HepG2 (cell line): ENCODE measurements around the gene PLCB1. TPM values are rescaled to one million over a fixed set of nuclear protein-coding genes. Genes with fewer than 3 reads are reported as not detected.

ENCODE experiments used
- ATM ChIP-seq: fragments of 450-650 bp; IDR thresholded peaks from 2 replicates; pipeline ENCODE4 v1.7.1; 2017; ENCODE audit warnings: mild to moderate bottlenecking, borderline replicate concordance
- BCL6 ChIP-seq: IDR thresholded peaks from 2 replicates; pipeline ENCODE4 v1.6.1; 2016; ENCODE audit warnings: missing genetic modification reagents, missing compliant biosample characterization
- CREM ChIP-seq, 2 experiments: sonication (generic) in 1 of 2; formaldehyde crosslinking in 1 of 2; IDR thresholded peaks; 2 replicates each; pipeline versions ENCODE4 v1.4.0 to v1.6.1; 2016 to 2020; ENCODE audit warnings: antibody characterized with exemption in 1 of 2, mild to moderate bottlenecking in 1 of 2, missing genetic modification reagents in 1 of 2
- DPF2 ChIP-seq: sonication (generic); formaldehyde crosslinking; IDR thresholded peaks from 2 replicates; pipeline ENCODE4 v1.4.0; 2020; ENCODE audit warnings: mild to moderate bottlenecking, low read depth, missing genetic modification reagents, borderline replicate concordance
- EHMT2 ChIP-seq: fragments of 200-600 bp; sonication (generic); IDR thresholded peaks from 2 replicates; pipeline ENCODE4 v1.7.0; 2017; ENCODE audit warnings: antibody characterized with exemption, low read depth, low read length, borderline replicate concordance
- ESRRA ChIP-seq: sonication (generic); formaldehyde crosslinking; IDR thresholded peaks from 2 replicates; pipeline ENCODE4 v1.5.1; 2020; ENCODE audit warnings: mild to moderate bottlenecking, low read depth, missing genetic modification reagents
- FOXA3 ChIP-seq: IDR thresholded peaks from 2 replicates; pipeline ENCODE4 v1.6.1; 2016; ENCODE audit warnings: missing genetic modification reagents, missing compliant biosample characterization
- GATAD2A ChIP-seq: IDR thresholded peaks from 2 replicates; pipeline ENCODE4 v1.6.1; 2016
- GZF1 ChIP-seq: sonication (generic); formaldehyde crosslinking; IDR thresholded peaks from 2 replicates; pipeline ENCODE4 v1.5.1; 2020; ENCODE audit warnings: mild to moderate bottlenecking, missing genetic modification reagents
- HNF4A ChIP-seq: sonication (generic); formaldehyde crosslinking; IDR thresholded peaks from 2 replicates; pipeline ENCODE4 v1.4.0; 2020; ENCODE audit warnings: missing genetic modification reagents
- HOXA3 ChIP-seq: sonication (generic); formaldehyde crosslinking; IDR thresholded peaks from 2 replicates; pipeline ENCODE4 v1.5.0; 2020; ENCODE audit warnings: missing genetic modification reagents
- JUND ChIP-seq: sonication (generic); formaldehyde crosslinking; IDR thresholded peaks from 2 replicates; pipeline ENCODE4 v1.8.0; 2022; ENCODE audit warnings: mild to moderate bottlenecking, missing genetic modification reagents
- KAT8 ChIP-seq: IDR thresholded peaks from 2 replicates; pipeline ENCODE4 v1.6.1; 2016; ENCODE audit warnings: missing genetic modification reagents, missing compliant biosample characterization
- MXD4 ChIP-seq: IDR thresholded peaks from 2 replicates; pipeline ENCODE4 v1.6.1; 2016; ENCODE audit warnings: mild to moderate bottlenecking, missing biosample characterization, missing genetic modification reagents
- PHF21A ChIP-seq: sonication (generic); formaldehyde crosslinking; IDR thresholded peaks from 2 replicates; pipeline ENCODE4 v1.5.0; 2020; ENCODE audit warnings: mild to moderate bottlenecking, missing genetic modification reagents
- SCMH1 ChIP-seq: sonication (generic); formaldehyde crosslinking; IDR thresholded peaks from 2 replicates; pipeline ENCODE4 v1.9.0; 2021; ENCODE audit warnings: missing genetic modification reagents, mild to moderate bottlenecking, borderline replicate concordance
- SOX5 ChIP-seq: IDR thresholded peaks from 2 replicates; pipeline ENCODE4 v1.6.1; 2016; ENCODE audit warnings: borderline replicate concordance
- SSRP1 ChIP-seq: IDR thresholded peaks from 2 replicates; pipeline ENCODE4 v1.6.1; 2016; ENCODE audit warnings: control low read depth
- YEATS2 ChIP-seq: sonication (generic); formaldehyde crosslinking; IDR thresholded peaks from 2 replicates; pipeline ENCODE4 v1.4.0; 2020; ENCODE audit warnings: missing genetic modification reagents, borderline replicate concordance
- ZBTB20 ChIP-seq: sonication (generic); formaldehyde crosslinking; IDR thresholded peaks from 2 replicates; pipeline ENCODE4 v1.8.1; 2023; ENCODE audit warnings: missing genetic modification reagents, low read depth, mild to moderate bottlenecking, borderline replicate concordance
- ZMYM4 ChIP-seq: sonication (generic); formaldehyde crosslinking; IDR thresholded peaks from 2 replicates; pipeline ENCODE4 v1.8.1; 2023; ENCODE audit warnings: mild to moderate bottlenecking, missing genetic modification reagents
- ZNF251 ChIP-seq: sonication (generic); formaldehyde crosslinking; IDR thresholded peaks from 2 replicates; pipeline ENCODE4 v1.9.0; 2021; ENCODE audit warnings: mild to moderate bottlenecking, missing genetic modification reagents
- ZNF451 ChIP-seq: sonication (generic); formaldehyde crosslinking; IDR thresholded peaks from 2 replicates; pipeline ENCODE4 v1.5.0; 2020; ENCODE audit warnings: mild to moderate bottlenecking, missing genetic modification reagents
- ZNF468 ChIP-seq: sonication (generic); formaldehyde crosslinking; IDR thresholded peaks from 2 replicates; pipeline ENCODE4 v1.8.0; 2022; ENCODE audit warnings: mild to moderate bottlenecking, moderate library complexity, missing genetic modification reagents
- ZNF737 ChIP-seq: sonication (generic); formaldehyde crosslinking; IDR thresholded peaks from 2 replicates; pipeline ENCODE4 v1.5.0; 2020; ENCODE audit warnings: missing genetic modification reagents, mild to moderate bottlenecking, borderline replicate concordance
- ZSCAN12 ChIP-seq: sonication (generic); formaldehyde crosslinking; IDR thresholded peaks from 2 replicates; pipeline ENCODE4 v1.9.0; 2021; ENCODE audit warnings: mild to moderate bottlenecking, missing genetic modification reagents
- polyA plus RNA-seq, 8 experiments: library from polyadenylated mRNA; depleted of rRNA in 3 of 8; stranded (reverse) in 7 of 8; unstranded in 1 of 8; fragments of >200 nt; fragmentation: Illumina TruSeq in 4 of 8; extraction: Trizol in 4 of 8; gene quantifications; 2 replicates each; pipeline versions ENCODE4 v1.2.1 to v1.2.3, GENCODE V29; 2011 to 2016; ENCODE audit warnings: low read depth in 4 of 8, missing spikeins in 1 of 8, mixed read lengths in 1 of 8; ENCODE audit not compliant: insufficient read depth in 1 of 8
- total RNA-seq, 5 experiments: library from RNA; depleted of rRNA; stranded (reverse); fragments of >200 nt; fragmentation: Illumina TruSeq; extraction: Trizol; gene quantifications; 2 replicates each; pipeline ENCODE4 v1.2.3, GENCODE V29; 2016; ENCODE audit warnings: low read depth in 1 of 5
- TF ChIP-seq, protein P1 (sequence below): sonication (generic); formaldehyde crosslinking; IDR thresholded peaks from 2 replicates; pipeline ENCODE4 v1.5.0; 2020; ENCODE audit warnings: missing genetic modification reagents
- TF ChIP-seq, protein P2 (sequence below): sonication (generic); formaldehyde crosslinking; IDR thresholded peaks from 2 replicates; pipeline ENCODE4 v1.8.0; 2022; ENCODE audit warnings: mild to moderate bottlenecking, missing genetic modification reagents, borderline replicate concordance

The PLCB1 gene
- total and polyA plus RNA-seq, 2 of the 13 experiments (the other 11 are each of a cell fraction or from before 2014, with no cell fraction given): 42.4 to 55.9 TPM

GRCh38 chr20:8447262-8448120 lies 315.4 kb downstream of the PLCB1 start (continued):
- TF ChIP-seq ZNF737 (CRISPR knock-in tag): no peak
- TF ChIP-seq BCL6 (CRISPR knock-in tag): peak; percentile 40; the same call in 1 of the 2 replicates
- TF ChIP-seq FOXA3 (CRISPR knock-in tag): peak; percentile 70
- TF ChIP-seq MXD4 (CRISPR knock-in tag): 0 out of 2 replicates have a peak, but pooled peaks have one; percentile 31
- 0 out of 2 replicates have a peak, but pooled peaks have one; percentile 46 for TF ChIP-seq ZNF468 (CRISPR knock-in tag)
- no peak for TF ChIP-seq ZSCAN12 (CRISPR knock-in tag)
- TF ChIP-seq DPF2: 0 out of 2 replicates have a peak, but pooled peaks have one; percentile 46
- TF ChIP-seq SCMH1 (CRISPR knock-in tag): no peak
- TF ChIP-seq PHF21A (CRISPR knock-in tag): peak; percentile 53
- peak; percentile 21; the same call in 1 of the 2 replicates for TF ChIP-seq KAT8 (CRISPR knock-in tag)
- TF ChIP-seq GZF1: 0 out of 2 replicates have a peak, but pooled peaks have one; percentile 55
- TF ChIP-seq SSRP1: no peak
- no peak for TF ChIP-seq ZNF251 (CRISPR knock-in tag)
- TF ChIP-seq HOXA3: peak; percentile 43; the same call in 1 of the 2 replicates
- TF ChIP-seq ATM: no peak
- TF ChIP-seq, protein P1, sequence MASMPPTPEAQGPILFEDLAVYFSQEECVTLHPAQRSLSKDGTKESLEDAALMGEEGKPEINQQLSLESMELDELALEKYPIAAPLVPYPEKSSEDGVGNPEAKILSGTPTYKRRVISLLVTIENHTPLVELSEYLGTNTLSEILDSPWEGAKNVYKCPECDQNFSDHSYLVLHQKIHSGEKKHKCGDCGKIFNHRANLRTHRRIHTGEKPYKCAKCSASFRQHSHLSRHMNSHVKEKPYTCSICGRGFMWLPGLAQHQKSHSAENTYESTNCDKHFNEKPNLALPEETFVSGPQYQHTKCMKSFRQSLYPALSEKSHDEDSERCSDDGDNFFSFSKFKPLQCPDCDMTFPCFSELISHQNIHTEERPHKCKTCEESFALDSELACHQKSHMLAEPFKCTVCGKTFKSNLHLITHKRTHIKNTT (CRISPR knock-in tag): 0 out of 2 replicates have a peak, but pooled peaks have one; percentile 55
- peak; percentile 88 for TF ChIP-seq ZMYM4
- peak; percentile 31; the same call in 1 of the 2 replicates for TF ChIP-seq ZBTB20 (CRISPR knock-in tag)
- TF ChIP-seq ESRRA: peak; percentile 81; the same call in 1 of the 2 replicates
- TF ChIP-seq HNF4A (CRISPR knock-in tag): peak; percentile 77
- TF ChIP-seq ZNF451 (CRISPR knock-in tag): 0 out of 2 replicates have a peak, but pooled peaks have one; percentile 64
- TF ChIP-seq, protein P2, sequence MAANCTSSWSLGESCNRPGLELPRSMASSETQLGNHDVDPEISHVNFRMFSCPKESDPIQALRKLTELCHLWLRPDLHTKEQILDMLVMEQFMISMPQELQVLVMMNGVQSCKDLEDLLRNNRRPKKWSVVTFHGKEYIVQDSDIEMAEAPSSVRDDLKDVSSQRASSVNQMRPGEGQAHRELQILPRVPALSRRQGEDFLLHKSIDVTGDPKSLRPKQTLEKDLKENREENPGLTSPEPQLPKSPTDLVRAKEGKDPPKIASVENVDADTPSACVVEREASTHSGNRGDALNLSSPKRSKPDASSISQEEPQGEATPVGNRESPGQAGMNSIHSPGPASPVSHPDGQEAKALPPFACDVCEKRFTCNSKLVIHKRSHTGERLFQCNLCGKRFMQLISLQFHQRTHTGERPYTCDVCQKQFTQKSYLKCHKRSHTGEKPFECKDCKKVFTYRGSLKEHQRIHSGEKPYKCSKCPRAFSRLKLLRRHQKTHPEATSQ (CRISPR knock-in tag): 0 out of 2 replicates have a peak, but pooled peaks have one; percentile 21
- peak; percentile 33; the same call in 1 of the 2 replicates for TF ChIP-seq JUND (CRISPR knock-in tag)
- TF ChIP-seq GATAD2A: 0 out of 2 replicates have a peak, but pooled peaks have one; percentile 29
- no peak for TF ChIP-seq YEATS2 (CRISPR knock-in tag)
- peak; percentile 2; the same call in 1 of the 2 replicates for TF ChIP-seq CREM (IDR thresholded peaks at IDR 0.05)
- TF ChIP-seq CREM (CRISPR knock-in tag; IDR thresholded peaks at IDR 0.05): no peak
- TF ChIP-seq EHMT2: peak; percentile 85; the same call in 1 of the 2 replicates
- peak; percentile 46 for TF ChIP-seq SOX5 (CRISPR knock-in tag)
